HEK293 (cell line): ENCODE measurements around the gene HDGF.

ENCODE experiments used
- MZF1 ChIP-seq: fragments of 450-650 bp; formaldehyde crosslinking; IDR thresholded peaks from 2 replicates; pipeline ENCODE4 v1.5.1; 2017; ENCODE audit warnings: missing biosample characterization, missing genetic modification characterization, borderline replicate concordance
- SCRT1 ChIP-seq: fragments of 450-650 bp; formaldehyde crosslinking; IDR thresholded peaks from 2 replicates; pipeline ENCODE4 v1.5.1; 2016; ENCODE audit warnings: missing biosample characterization, missing genetic modification characterization, borderline replicate concordance
- SP7 ChIP-seq: fragments of 450-650 bp; formaldehyde crosslinking; IDR thresholded peaks from 2 replicates; pipeline ENCODE4 v1.5.1; 2016; ENCODE audit warnings: missing biosample characterization, missing genetic modification characterization
- ZBTB1 ChIP-seq: fragments of 450-650 bp; formaldehyde crosslinking; IDR thresholded peaks from 2 replicates; pipeline ENCODE4 v1.5.1; 2016; ENCODE audit warnings: missing biosample characterization, missing genetic modification characterization
- ZBTB17 ChIP-seq: fragments of 450-650 bp; formaldehyde crosslinking; IDR thresholded peaks from 2 replicates; pipeline ENCODE4 v1.5.1; 2016; ENCODE audit warnings: missing biosample characterization, missing genetic modification characterization
- ZEB2 ChIP-seq: fragments of 450-650 bp; formaldehyde crosslinking; IDR thresholded peaks from 2 replicates; pipeline ENCODE4 v1.5.1; 2016; ENCODE audit warnings: missing biosample characterization, missing genetic modification characterization
- ZNF184 ChIP-seq: fragments of 450-650 bp; IDR thresholded peaks from 2 replicates; pipeline ENCODE4 v1.5.1; 2018; ENCODE audit warnings: missing biosample characterization, mild to moderate bottlenecking, missing genetic modification characterization
- ZNF350 ChIP-seq: fragments of 450-650 bp; formaldehyde crosslinking; IDR thresholded peaks from 2 replicates; pipeline ENCODE4 v1.5.0; 2017; ENCODE audit warnings: missing biosample characterization, mild to moderate bottlenecking, missing genetic modification characterization
- ZNF394 ChIP-seq: fragments of 450-650 bp; formaldehyde crosslinking; IDR thresholded peaks from 2 replicates; pipeline ENCODE4 v1.5.1; 2016; ENCODE audit warnings: missing biosample characterization, missing genetic modification characterization, mild to moderate bottlenecking, moderate library complexity, borderline replicate concordance
- ZNF514 ChIP-seq: fragments of 450-650 bp; formaldehyde crosslinking; IDR thresholded peaks from 2 replicates; pipeline ENCODE4 v1.5.1; 2016; ENCODE audit warnings: missing biosample characterization, missing genetic modification characterization
- ZNF561 ChIP-seq: fragments of 450-650 bp; IDR thresholded peaks from 2 replicates; pipeline ENCODE4 v1.5.1; 2018; ENCODE audit warnings: missing biosample characterization, missing genetic modification characterization, borderline replicate concordance
- ZNF585B ChIP-seq: fragments of 450-650 bp; formaldehyde crosslinking; IDR thresholded peaks from 2 replicates; pipeline ENCODE4 v1.5.1; 2016; ENCODE audit warnings: missing biosample characterization, missing genetic modification characterization
- ZNF600 ChIP-seq: fragments of 450-650 bp; formaldehyde crosslinking; IDR thresholded peaks from 2 replicates; pipeline ENCODE4 v1.5.1; 2016; ENCODE audit warnings: missing biosample characterization, missing genetic modification characterization
- ZNF701 ChIP-seq: fragments of 450-650 bp; formaldehyde crosslinking; IDR thresholded peaks from 2 replicates; pipeline ENCODE4 v1.5.1; 2016; ENCODE audit warnings: missing biosample characterization, missing genetic modification characterization
- ZNF76 ChIP-seq: fragments of 450-650 bp; formaldehyde crosslinking; IDR thresholded peaks from 2 replicates; pipeline ENCODE4; 2016; ENCODE audit warnings: low read depth, missing biosample characterization, missing genetic modification characterization, borderline replicate concordance
- ZNF768 ChIP-seq: fragments of 450-650 bp; formaldehyde crosslinking; IDR thresholded peaks from 2 replicates; pipeline ENCODE4 v1.5.1; 2018; ENCODE audit warnings: missing biosample characterization, mild to moderate bottlenecking, missing genetic modification characterization
- ZNF791 ChIP-seq: fragments of 450-650 bp; formaldehyde crosslinking; IDR thresholded peaks from 2 replicates; pipeline ENCODE4 v1.5.1; 2016; ENCODE audit warnings: missing biosample characterization, missing genetic modification characterization
- TF ChIP-seq, protein P1 (sequence below): fragments of 450-650 bp; formaldehyde crosslinking; IDR thresholded peaks from 2 replicates; pipeline ENCODE4 v1.5.1; 2017; ENCODE audit warnings: missing biosample characterization, missing genetic modification characterization
- TF ChIP-seq, protein P2 (sequence below): fragments of 450-650 bp; formaldehyde crosslinking; optimal IDR thresholded peaks from 2 replicates; pipeline ENCODE3; 2016; ENCODE audit warnings: missing biosample characterization, mild to moderate bottlenecking, missing genetic modification characterization
- TF ChIP-seq, protein P3 (sequence below): fragments of 450-650 bp; formaldehyde crosslinking; IDR thresholded peaks from 2 replicates; pipeline ENCODE4 v1.5.1; 2016; ENCODE audit warnings: missing biosample characterization, missing genetic modification characterization
- TF ChIP-seq, protein P4 (sequence below): fragments of 450-650 bp; formaldehyde crosslinking; IDR thresholded peaks from 2 replicates; pipeline ENCODE4 v1.5.1; 2016; ENCODE audit warnings: missing biosample characterization, missing genetic modification characterization
- TF ChIP-seq, protein P5 (sequence below): fragments of 450-650 bp; formaldehyde crosslinking; IDR thresholded peaks from 2 replicates; pipeline ENCODE4 v1.5.1; 2016; ENCODE audit warnings: missing biosample characterization, missing genetic modification characterization
- TF ChIP-seq, protein P6 (sequence below): fragments of 450-650 bp; formaldehyde crosslinking; IDR thresholded peaks from 2 replicates; pipeline ENCODE4 v1.5.1; 2017; ENCODE audit warnings: missing biosample characterization, missing genetic modification characterization
- TF ChIP-seq, protein P7 (sequence below): fragments of 450-650 bp; formaldehyde crosslinking; IDR thresholded peaks from 2 replicates; pipeline ENCODE4 v1.5.1; 2016; ENCODE audit warnings: missing biosample characterization, missing genetic modification characterization
- TF ChIP-seq, protein P8 (sequence below): fragments of 450-650 bp; formaldehyde crosslinking; IDR thresholded peaks from 2 replicates; pipeline ENCODE4 v1.5.1; 2016; ENCODE audit warnings: missing biosample characterization, missing genetic modification characterization

Gene HDGF

DNA sequence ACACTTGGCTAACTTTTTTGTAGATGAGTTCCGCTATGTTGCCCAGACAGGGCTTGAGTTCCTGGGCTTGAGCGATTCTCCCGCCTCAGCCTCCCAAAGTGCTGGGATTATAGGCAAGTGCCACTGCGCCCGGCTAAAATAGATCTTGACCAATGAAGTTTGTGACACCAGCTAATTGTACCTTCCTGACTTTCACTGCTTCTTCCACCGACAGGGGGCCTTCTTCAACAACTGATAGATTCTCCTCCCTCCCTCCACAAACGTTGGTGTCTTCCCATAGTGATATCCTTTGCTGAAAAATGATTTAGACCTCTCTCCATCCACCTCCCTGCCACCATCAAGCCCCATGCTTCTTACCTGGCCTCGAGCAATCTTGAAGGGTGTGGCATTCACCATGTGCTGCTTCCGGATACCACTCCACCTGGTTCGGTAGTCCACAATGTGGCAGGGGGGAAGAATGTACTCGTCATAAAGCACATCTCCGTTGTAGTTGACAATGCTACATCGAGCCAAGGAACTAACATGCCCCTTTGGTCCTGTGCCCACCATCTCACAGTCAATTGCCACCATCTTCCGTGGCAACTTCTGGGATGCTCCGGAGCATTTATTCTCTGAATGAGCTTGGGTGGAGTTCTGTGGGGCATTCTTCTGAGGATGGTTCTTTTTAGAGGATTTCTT is 24.8 kb downstream of the HDGF start (continued):
- TF ChIP-seq, protein P1, sequence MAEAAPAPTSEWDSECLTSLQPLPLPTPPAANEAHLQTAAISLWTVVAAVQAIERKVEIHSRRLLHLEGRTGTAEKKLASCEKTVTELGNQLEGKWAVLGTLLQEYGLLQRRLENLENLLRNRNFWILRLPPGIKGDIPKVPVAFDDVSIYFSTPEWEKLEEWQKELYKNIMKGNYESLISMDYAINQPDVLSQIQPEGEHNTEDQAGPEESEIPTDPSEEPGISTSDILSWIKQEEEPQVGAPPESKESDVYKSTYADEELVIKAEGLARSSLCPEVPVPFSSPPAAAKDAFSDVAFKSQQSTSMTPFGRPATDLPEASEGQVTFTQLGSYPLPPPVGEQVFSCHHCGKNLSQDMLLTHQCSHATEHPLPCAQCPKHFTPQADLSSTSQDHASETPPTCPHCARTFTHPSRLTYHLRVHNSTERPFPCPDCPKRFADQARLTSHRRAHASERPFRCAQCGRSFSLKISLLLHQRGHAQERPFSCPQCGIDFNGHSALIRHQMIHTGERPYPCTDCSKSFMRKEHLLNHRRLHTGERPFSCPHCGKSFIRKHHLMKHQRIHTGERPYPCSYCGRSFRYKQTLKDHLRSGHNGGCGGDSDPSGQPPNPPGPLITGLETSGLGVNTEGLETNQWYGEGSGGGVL (tag by site-specific recombination): no peak
- TF ChIP-seq MZF1: no peak
- TF ChIP-seq ZNF514 (tag by site-specific recombination): no peak
- TF ChIP-seq, protein P2, sequence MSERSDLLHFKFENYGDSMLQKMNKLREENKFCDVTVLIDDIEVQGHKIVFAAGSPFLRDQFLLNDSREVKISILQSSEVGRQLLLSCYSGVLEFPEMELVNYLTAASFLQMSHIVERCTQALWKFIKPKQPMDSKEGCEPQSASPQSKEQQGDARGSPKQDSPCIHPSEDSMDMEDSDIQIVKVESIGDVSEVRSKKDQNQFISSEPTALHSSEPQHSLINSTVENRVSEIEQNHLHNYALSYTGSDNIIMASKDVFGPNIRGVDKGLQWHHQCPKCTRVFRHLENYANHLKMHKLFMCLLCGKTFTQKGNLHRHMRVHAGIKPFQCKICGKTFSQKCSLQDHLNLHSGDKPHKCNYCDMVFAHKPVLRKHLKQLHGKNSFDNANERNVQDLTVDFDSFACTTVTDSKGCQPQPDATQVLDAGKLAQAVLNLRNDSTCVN (tag by site-specific recombination): no peak
- TF ChIP-seq, protein P3, sequence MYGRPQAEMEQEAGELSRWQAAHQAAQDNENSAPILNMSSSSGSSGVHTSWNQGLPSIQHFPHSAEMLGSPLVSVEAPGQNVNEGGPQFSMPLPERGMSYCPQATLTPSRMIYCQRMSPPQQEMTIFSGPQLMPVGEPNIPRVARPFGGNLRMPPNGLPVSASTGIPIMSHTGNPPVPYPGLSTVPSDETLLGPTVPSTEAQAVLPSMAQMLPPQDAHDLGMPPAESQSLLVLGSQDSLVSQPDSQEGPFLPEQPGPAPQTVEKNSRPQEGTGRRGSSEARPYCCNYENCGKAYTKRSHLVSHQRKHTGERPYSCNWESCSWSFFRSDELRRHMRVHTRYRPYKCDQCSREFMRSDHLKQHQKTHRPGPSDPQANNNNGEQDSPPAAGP (tag by site-specific recombination): peak; percentile 19; the same call in 1 of the 2 replicates
- TF ChIP-seq ZNF701 (tag by site-specific recombination): no peak
- TF ChIP-seq, protein P4, sequence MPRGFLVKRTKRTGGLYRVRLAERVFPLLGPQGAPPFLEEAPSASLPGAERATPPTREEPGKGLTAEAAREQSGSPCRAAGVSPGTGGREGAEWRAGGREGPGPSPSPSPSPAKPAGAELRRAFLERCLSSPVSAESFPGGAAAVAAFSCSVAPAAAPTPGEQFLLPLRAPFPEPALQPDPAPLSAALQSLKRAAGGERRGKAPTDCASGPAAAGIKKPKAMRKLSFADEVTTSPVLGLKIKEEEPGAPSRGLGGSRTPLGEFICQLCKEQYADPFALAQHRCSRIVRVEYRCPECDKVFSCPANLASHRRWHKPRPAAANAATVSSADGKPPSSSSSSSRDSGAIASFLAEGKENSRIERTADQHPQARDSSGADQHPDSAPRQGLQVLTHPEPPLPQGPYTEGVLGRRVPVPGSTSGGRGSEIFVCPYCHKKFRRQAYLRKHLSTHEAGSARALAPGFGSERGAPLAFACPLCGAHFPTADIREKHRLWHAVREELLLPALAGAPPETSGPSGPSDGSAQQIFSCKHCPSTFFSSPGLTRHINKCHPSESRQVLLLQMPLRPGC: peak; percentile 31
- TF ChIP-seq, protein P5, sequence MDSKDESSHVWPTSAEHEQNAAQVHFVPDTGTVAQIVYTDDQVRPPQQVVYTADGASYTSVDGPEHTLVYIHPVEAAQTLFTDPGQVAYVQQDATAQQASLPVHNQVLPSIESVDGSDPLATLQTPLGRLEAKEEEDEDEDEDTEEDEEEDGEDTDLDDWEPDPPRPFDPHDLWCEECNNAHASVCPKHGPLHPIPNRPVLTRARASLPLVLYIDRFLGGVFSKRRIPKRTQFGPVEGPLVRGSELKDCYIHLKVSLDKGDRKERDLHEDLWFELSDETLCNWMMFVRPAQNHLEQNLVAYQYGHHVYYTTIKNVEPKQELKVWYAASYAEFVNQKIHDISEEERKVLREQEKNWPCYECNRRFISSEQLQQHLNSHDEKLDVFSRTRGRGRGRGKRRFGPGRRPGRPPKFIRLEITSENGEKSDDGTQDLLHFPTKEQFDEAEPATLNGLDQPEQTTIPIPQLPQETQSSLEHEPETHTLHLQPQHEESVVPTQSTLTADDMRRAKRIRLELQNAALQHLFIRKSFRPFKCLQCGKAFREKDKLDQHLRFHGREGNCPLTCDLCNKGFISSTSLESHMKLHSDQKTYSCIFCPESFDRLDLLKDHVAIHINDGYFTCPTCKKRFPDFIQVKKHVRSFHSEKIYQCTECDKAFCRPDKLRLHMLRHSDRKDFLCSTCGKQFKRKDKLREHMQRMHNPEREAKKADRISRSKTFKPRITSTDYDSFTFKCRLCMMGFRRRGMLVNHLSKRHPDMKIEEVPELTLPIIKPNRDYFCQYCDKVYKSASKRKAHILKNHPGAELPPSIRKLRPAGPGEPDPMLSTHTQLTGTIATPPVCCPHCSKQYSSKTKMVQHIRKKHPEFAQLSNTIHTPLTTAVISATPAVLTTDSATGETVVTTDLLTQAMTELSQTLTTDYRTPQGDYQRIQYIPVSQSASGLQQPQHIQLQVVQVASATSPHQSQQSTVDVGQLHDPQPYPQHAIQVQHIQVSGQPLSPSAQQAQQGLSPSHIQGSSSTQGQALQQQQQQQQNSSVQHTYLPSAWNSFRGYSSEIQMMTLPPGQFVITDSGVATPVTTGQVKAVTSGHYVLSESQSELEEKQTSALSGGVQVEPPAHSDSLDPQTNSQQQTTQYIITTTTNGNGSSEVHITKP: peak; percentile 98
- TF ChIP-seq ZNF600 (tag by site-specific recombination): no peak
- no peak for TF ChIP-seq ZNF768 (tag by site-specific recombination)
- no peak for TF ChIP-seq ZNF394 (tag by site-specific recombination)
- TF ChIP-seq, protein P6, sequence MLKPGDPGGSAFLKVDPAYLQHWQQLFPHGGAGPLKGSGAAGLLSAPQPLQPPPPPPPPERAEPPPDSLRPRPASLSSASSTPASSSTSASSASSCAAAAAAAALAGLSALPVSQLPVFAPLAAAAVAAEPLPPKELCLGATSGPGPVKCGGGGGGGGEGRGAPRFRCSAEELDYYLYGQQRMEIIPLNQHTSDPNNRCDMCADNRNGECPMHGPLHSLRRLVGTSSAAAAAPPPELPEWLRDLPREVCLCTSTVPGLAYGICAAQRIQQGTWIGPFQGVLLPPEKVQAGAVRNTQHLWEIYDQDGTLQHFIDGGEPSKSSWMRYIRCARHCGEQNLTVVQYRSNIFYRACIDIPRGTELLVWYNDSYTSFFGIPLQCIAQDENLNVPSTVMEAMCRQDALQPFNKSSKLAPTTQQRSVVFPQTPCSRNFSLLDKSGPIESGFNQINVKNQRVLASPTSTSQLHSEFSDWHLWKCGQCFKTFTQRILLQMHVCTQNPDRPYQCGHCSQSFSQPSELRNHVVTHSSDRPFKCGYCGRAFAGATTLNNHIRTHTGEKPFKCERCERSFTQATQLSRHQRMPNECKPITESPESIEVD (tag by site-specific recombination): no peak
- no peak for TF ChIP-seq ZBTB1 (tag by site-specific recombination)
- no peak for TF ChIP-seq ZNF791 (tag by site-specific recombination)
- TF ChIP-seq ZNF350: no peak
- 0 out of 2 replicates have a peak, but pooled peaks have one; percentile 39 for TF ChIP-seq ZNF561 (tag by site-specific recombination)
- peak; percentile 94 for TF ChIP-seq ZBTB17 (tag by site-specific recombination)
- no peak for TF ChIP-seq SCRT1 (tag by site-specific recombination)
- TF ChIP-seq, protein P7, sequence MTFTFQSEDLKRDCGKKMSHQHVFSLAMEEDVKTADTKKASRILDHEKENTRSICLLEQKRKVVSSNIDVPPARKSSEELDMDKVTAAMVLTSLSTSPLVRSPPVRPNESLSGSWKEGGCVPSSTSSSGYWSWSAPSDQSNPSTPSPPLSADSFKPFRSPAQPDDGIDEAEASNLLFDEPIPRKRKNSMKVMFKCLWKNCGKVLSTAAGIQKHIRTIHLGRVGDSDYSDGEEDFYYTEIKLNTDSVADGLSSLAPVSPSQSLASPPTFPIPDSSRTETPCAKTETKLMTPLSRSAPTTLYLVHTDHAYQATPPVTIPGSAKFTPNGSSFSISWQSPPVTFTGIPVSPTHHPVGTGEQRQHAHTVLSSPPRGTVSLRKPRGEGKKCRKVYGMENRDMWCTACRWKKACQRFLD (tag by site-specific recombination): no peak
- TF ChIP-seq, protein P8, sequence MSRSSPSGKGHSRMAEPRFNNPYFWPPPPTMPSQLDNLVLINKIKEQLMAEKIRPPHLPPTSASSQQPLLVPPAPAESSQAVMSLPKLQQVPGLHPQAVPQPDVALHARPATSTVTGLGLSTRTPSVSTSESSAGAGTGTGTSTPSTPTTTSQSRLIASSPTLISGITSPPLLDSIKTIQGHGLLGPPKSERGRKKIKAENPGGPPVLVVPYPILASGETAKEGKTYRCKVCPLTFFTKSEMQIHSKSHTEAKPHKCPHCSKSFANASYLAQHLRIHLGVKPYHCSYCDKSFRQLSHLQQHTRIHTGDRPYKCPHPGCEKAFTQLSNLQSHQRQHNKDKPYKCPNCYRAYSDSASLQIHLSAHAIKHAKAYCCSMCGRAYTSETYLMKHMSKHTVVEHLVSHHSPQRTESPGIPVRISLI (tag by site-specific recombination): no peak
- no peak for TF ChIP-seq ZNF184 (tag by site-specific recombination)
- TF ChIP-seq SP7: peak; percentile 64
- peak; percentile 62; the same call in 1 of the 2 replicates for TF ChIP-seq ZEB2 (tag by site-specific recombination)
- TF ChIP-seq ZNF76: 0 out of 2 replicates have a peak, but pooled peaks have one; percentile 18
- no peak for TF ChIP-seq ZNF585B (tag by site-specific recombination)
